ENCODE results near the gene SRSF1.
A peak's percentile ranks its signal among the peaks of the same experiment; 100 is the strongest.
"Not testable (repeated sequence)": the region's sequence is repeated elsewhere in the genome, so short reads cannot be mapped to it uniquely, and the experiment has no call there.

SRSF1 gene

DNA sequence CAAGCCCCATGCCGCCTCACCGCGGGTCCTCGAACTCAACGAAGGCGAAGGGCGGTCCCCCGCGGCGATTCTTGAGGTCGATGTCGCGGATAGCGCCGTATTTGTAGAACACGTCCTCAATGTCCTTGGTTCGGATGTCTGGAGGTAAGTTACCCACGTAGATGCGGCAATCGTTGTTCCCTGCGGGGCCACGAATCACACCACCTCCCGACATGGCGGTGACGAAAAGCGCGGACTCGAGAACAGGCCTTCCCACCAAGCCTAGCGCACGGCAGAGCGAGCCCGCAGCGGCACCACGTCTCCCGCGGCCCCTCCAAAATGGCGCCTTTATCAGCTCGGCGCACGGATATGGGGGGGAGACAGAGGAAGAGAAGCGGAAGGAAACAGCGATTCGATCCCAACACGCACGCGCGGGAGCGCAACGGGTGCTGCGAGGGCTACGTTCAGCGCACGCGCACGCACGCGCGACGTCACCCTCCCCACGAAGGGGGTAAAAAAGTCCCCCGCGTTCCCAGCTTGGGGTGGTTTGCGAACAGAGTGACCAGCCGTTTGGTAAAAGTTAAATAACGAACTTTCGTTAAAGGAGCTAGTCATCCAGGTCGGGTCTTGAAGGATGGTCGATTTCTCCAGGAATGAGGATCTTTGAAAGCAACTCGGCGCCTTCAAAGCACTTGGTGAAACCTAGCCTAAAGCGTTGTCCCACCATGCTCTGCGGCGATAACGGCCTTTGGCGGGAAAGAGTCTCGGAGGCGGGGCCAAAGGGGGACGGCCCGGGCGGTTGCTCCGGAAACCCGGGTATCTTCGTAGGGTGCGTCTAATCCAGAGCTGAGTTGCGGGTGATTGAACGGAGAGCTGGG lies at the start of gene SRSF1:
TSS of gene SRSF1 (minus strand) at position 323 of the 857 bp plus-strand sequence. CDS start at position 214, 109 bp downstream.
- no peaks in the 10 kb centered on the region for H3K9me3 ChIP-seq (ENCODE audit: control insufficient read depth, insufficient read depth, low read length)
- H3K9ac ChIP-seq (ENCODE audit: low read depth, low read length), result peak within 1 kb of the TSS; percentile 100
- no peaks in the 10 kb centered on the region for H3K27me3 ChIP-seq (ENCODE audit: control insufficient read depth, insufficient read depth, low read length)
- H3K4me1 ChIP-seq (ENCODE audit: control insufficient read depth, insufficient read depth, low read length), result peaks cover 13% of the 10 kb centered on the region
- H3K36me3 ChIP-seq (ENCODE audit: control insufficient read depth, insufficient read depth, low read length), result peaks cover 28% of the 10 kb centered on the region
- peak within 1 kb of the TSS; percentile 98 for H3K4me3 ChIP-seq (ENCODE audit: low read depth, low read length)

- Histone ChIP-seq H3K27me3 (ENCODE audit: control insufficient read depth, insufficient read depth, low read length) (no peaks in the 10 kb centered on the region), H3K9ac (ENCODE audit: low read depth, low read length) (no peak overlapping the region), H3K4me3 (ENCODE audit: low read depth, low read length) (no peak overlapping the region), H3K9me3 (ENCODE audit: control insufficient read depth, insufficient read depth, low read length) (no peaks in the 10 kb centered on the region), H3K4me1 (ENCODE audit: control insufficient read depth, insufficient read depth, low read length) (no peaks in the 10 kb centered on the region), H3K36me3 (ENCODE audit: control insufficient read depth, insufficient read depth, low read length) (no peaks in the 10 kb centered on the region)
Measured at GRCh38 chr17:58056476-58056875, 49.4 kb upstream of the SRSF1 start.

GRCh38 chr17:58054641-58055040 lies 47.6 kb upstream of the SRSF1 start:
- Histone ChIP-seq H3K36me3 (ENCODE audit: control insufficient read depth, insufficient read depth, low read length) (no peaks in the 10 kb centered on the region), H3K4me3 (ENCODE audit: low read depth, low read length) (no peak overlapping the region), H3K4me1 (ENCODE audit: control insufficient read depth, insufficient read depth, low read length) (no peaks in the 10 kb centered on the region), H3K9ac (ENCODE audit: low read depth, low read length) (no peak overlapping the region), H3K9me3 (ENCODE audit: control insufficient read depth, insufficient read depth, low read length) (no peaks in the 10 kb centered on the region), H3K27me3 (ENCODE audit: control insufficient read depth, insufficient read depth, low read length) (no peaks in the 10 kb centered on the region)

DNA sequence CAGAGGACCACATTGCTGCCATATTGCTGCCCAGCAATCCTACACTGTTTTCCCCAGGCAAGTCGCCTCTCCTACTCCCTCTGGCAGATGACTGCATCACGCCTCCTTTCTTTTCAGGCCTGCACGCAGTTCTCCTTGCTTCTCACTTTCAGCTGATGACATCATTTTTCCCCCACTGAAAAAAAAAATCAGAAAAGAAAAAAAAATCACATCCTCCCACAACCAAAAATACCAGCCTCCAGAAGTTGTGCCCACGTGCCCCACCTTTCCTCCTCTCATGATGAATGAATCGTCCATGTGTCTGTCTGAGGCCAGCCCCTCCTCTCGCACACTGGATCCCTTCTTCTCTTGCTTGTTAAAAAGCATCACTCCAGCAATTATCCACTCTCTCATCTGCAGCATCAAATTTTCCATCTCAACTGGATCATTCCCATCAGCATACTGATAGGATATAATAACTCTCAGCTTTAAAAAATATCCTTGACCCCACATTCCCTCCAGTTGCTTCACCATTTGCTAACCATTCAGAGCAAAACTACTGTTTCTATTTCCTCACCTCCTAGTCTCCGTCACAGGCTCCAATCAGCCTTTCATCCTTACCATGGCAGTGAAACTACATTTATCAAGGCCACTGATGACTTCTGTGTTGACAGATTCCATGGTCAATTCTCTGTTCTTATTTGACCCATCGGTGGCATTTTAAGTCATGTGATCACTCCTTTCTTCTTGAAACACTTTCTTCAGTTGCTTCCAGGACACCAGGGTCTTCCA lies 46.1 kb upstream of the SRSF1 start:
- no peaks in the 10 kb centered on the region for H3K36me3 ChIP-seq (ENCODE audit: control insufficient read depth, insufficient read depth, low read length)
- no peaks in the 10 kb centered on the region for H3K27me3 ChIP-seq (ENCODE audit: control insufficient read depth, insufficient read depth, low read length)
- H3K4me1 ChIP-seq (ENCODE audit: control insufficient read depth, insufficient read depth, low read length), result no peaks in the 10 kb centered on the region
- H3K9me3 ChIP-seq (ENCODE audit: control insufficient read depth, insufficient read depth, low read length), result no peaks in the 10 kb centered on the region
- no peak overlapping the region for H3K9ac ChIP-seq (ENCODE audit: low read depth, low read length)
- no peak overlapping the region for H3K4me3 ChIP-seq (ENCODE audit: low read depth, low read length)

DNA sequence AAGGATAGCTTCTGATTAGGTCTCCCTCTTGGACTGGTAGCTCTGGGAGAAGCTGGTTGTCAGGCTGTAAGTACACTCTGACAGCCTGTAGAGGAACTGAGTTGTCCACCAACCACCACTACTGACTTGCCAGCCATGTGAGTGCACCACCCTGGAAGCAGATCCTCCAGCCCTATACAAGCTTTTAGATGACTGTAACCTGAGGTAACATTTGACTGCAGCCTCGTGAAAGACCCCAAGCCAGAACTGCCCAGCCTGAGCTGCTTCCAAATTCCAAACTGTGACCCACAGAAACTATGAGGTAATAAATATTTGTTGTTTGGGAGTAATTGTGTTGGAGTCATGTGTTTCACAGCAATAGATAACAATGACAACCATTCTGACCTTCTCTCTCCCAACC lies 45.4 kb upstream of the SRSF1 start:
- Histone ChIP-seq H3K4me3 (ENCODE audit: low read depth, low read length) (no peak overlapping the region), H3K27me3 (ENCODE audit: control insufficient read depth, insufficient read depth, low read length) (peaks cover 2% of the 10 kb centered on the region), H3K4me1 (ENCODE audit: control insufficient read depth, insufficient read depth, low read length) (peaks cover under 1% of the 10 kb centered on the region)

DNA sequence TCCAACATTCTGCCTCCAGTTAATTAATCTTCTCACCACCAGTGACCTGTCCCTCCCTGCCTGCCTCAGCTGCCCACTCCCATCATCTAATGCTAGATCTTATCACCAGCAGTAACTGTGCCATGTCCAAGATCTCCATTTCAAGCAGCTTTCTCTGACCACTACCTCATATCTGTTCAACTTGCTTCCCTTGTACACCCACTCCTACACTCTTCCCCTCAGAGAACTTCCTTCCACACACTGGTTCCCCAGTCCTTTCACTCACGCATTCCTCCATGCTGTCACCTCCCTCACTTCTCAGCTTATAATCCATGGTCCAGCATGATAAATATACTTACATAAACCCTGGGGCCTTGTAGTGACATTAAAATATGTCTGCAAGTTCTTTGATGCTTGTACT lies 44.4 kb upstream of the SRSF1 start:
- Histone ChIP-seq H3K4me3 (ENCODE audit: low read depth, low read length) (no peak overlapping the region), H3K9ac (ENCODE audit: low read depth, low read length) (no peak overlapping the region), H3K9me3 (ENCODE audit: control insufficient read depth, insufficient read depth, low read length) (no peaks in the 10 kb centered on the region), H3K27me3 (ENCODE audit: control insufficient read depth, insufficient read depth, low read length) (peaks cover 4% of the 10 kb centered on the region), H3K4me1 (ENCODE audit: control insufficient read depth, insufficient read depth, low read length) (peaks cover 2% of the 10 kb centered on the region), H3K36me3 (ENCODE audit: control insufficient read depth, insufficient read depth, low read length) (no peaks in the 10 kb centered on the region)

More for the DNA sequence above, 45.4 kb upstream of the SRSF1 start:
- Histone ChIP-seq H3K36me3 (ENCODE audit: control insufficient read depth, insufficient read depth, low read length) (no peaks in the 10 kb centered on the region), H3K9ac (ENCODE audit: low read depth, low read length) (no peak overlapping the region), H3K9me3 (ENCODE audit: control insufficient read depth, insufficient read depth, low read length) (no peaks in the 10 kb centered on the region)

DNA sequence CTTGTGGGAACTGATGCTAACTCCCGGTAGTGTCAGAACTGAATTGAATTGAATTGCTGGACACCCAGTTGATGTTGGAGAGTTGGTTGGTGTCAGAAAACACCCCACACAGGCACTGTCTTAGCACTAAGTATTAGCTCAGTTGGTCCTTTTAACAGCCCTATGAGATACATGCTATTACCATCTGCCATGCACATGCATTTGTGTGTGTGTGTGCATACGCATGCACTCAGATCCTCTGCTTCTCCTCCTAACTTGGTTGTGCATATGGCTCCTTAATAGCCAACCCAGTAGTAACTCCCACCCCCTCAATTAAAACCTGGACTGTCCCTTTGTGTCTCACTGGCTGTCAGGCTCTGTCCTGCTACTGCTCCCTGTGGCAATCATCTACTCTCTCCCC lies 43.9 kb upstream of the SRSF1 start:
- Histone ChIP-seq H3K27me3 (ENCODE audit: control insufficient read depth, insufficient read depth, low read length) (peaks cover 7% of the 10 kb centered on the region), H3K4me1 (ENCODE audit: control insufficient read depth, insufficient read depth, low read length) (peaks cover 2% of the 10 kb centered on the region), H3K4me3 (ENCODE audit: low read depth, low read length) (no peak overlapping the region), H3K9me3 (ENCODE audit: control insufficient read depth, insufficient read depth, low read length) (no peaks in the 10 kb centered on the region), H3K36me3 (ENCODE audit: control insufficient read depth, insufficient read depth, low read length) (no peaks in the 10 kb centered on the region), H3K9ac (ENCODE audit: low read depth, low read length) (no peak overlapping the region)

- peaks cover 7% of the 10 kb centered on the region for H3K27me3 ChIP-seq (ENCODE audit: control insufficient read depth, insufficient read depth, low read length)
- H3K4me3 ChIP-seq (ENCODE audit: low read depth, low read length), result no peak overlapping the region
- H3K36me3 ChIP-seq (ENCODE audit: control insufficient read depth, insufficient read depth, low read length), result no peaks in the 10 kb centered on the region
- H3K9me3 ChIP-seq (ENCODE audit: control insufficient read depth, insufficient read depth, low read length), result no peaks in the 10 kb centered on the region
- peaks cover 2% of the 10 kb centered on the region for H3K4me1 ChIP-seq (ENCODE audit: control insufficient read depth, insufficient read depth, low read length)
- no peak overlapping the region for H3K9ac ChIP-seq (ENCODE audit: low read depth, low read length)
Measured at GRCh38 chr17:58049533-58049932, 42.5 kb upstream of the SRSF1 start.

- no peaks in the 10 kb centered on the region for H3K9me3 ChIP-seq (ENCODE audit: control insufficient read depth, insufficient read depth, low read length)
- H3K36me3 ChIP-seq (ENCODE audit: control insufficient read depth, insufficient read depth, low read length), result no peaks in the 10 kb centered on the region
- H3K4me1 ChIP-seq (ENCODE audit: control insufficient read depth, insufficient read depth, low read length), result peaks cover 2% of the 10 kb centered on the region
- no peak overlapping the region for H3K4me3 ChIP-seq (ENCODE audit: low read depth, low read length)
- H3K9ac ChIP-seq (ENCODE audit: low read depth, low read length), result no peak overlapping the region
- H3K27me3 ChIP-seq (ENCODE audit: control insufficient read depth, insufficient read depth, low read length), result peaks cover 7% of the 10 kb centered on the region
Measured at GRCh38 chr17:58047376-58048150, 40.5 kb upstream of the SRSF1 start.

GRCh38 chr17:58046239-58047094 lies 39.4 kb upstream of the SRSF1 start:
- H3K36me3 ChIP-seq (ENCODE audit: control insufficient read depth, insufficient read depth, low read length), result no peaks in the 10 kb centered on the region
- no peak overlapping the region for H3K9ac ChIP-seq (ENCODE audit: low read depth, low read length)
- no peaks in the 10 kb centered on the region for H3K9me3 ChIP-seq (ENCODE audit: control insufficient read depth, insufficient read depth, low read length)
- peaks cover 7% of the 10 kb centered on the region for H3K27me3 ChIP-seq (ENCODE audit: control insufficient read depth, insufficient read depth, low read length)
- peaks cover 2% of the 10 kb centered on the region for H3K4me1 ChIP-seq (ENCODE audit: control insufficient read depth, insufficient read depth, low read length)
- H3K4me3 ChIP-seq (ENCODE audit: low read depth, low read length), result peak overlapping the region; percentile 14

- not testable (repeated sequence) for H3K9ac ChIP-seq (ENCODE audit: low read depth, low read length); H3K36me3 ChIP-seq (ENCODE audit: control insufficient read depth, insufficient read depth, low read length); H3K4me3 ChIP-seq (ENCODE audit: low read depth, low read length); H3K9me3 ChIP-seq (ENCODE audit: control insufficient read depth, insufficient read depth, low read length); H3K4me1 ChIP-seq (ENCODE audit: control insufficient read depth, insufficient read depth, low read length); H3K27me3 ChIP-seq (ENCODE audit: control insufficient read depth, insufficient read depth, low read length)
Measured at GRCh38 chr17:58044256-58044655, 37.2 kb upstream of the SRSF1 start.

Measured in iPS-15b (cell line).